HCT116 (cell line): Measurements from ENCODE around the gene CAPZB. TPM values are rescaled to one million over a fixed set of nuclear protein-coding genes. Genes with fewer than 3 reads are reported as not detected.

ENCODE experiments used
- ATAC-seq: fragments of 200-7000 bp; cut with Tn5 transposase; 2 replicates; pipeline ENCODE4 v1.9.1; 2020; ENCODE audit warnings: mild to moderate bottlenecking, moderate library complexity
- BruUV-seq: library from RNA; stranded (reverse); fragments of 400-500 nt; replicated peaks from 2 replicates; lab custom pipeline; 2021; lab: Mats Ljungman, UMichigan
- CTCF ChIA-PET: fragments of 300-600 bp; sonication (Branson Sonifier 250); formaldehyde crosslinking; loops from one replicate; lab custom pipeline; 2021; ENCODE audit warnings: antibody characterized with exemption; lab: Charles Lee
- POLR2A ChIA-PET: fragments of 300-600, 350-600 bp; sonication (Branson Sonifier 250); formaldehyde crosslinking; loops from one replicate; lab custom pipeline; 2021; ENCODE audit warnings: antibody characterized with exemption; lab: Charles Lee
- RAD21 ChIA-PET, 2 experiments: fragments of 300-600 bp; sonication (Branson Sonifier 250); formaldehyde crosslinking; loops; one replicate each; lab custom pipeline; 2023; ENCODE audit warnings: low total read pairs in 2 of 2; ENCODE audit not compliant: uncharacterized antibody in 2 of 2, unreplicated experiment in 2 of 2, low non-redundant PET in 1 of 2; lab: Charles Lee
- DNase-seq: peaks from one replicate; pipeline ENCODE4 v3.0.0-alpha.2; 2010; ENCODE audit warnings: low read depth, low spot score
- H2AFZ ChIP-seq: fragments of 200-600 bp; shearing (Covaris generic), sonication (generic); 2 replicates; pipeline ENCODE4 v1.6.1; 2017; ENCODE audit warnings: low read depth, mixed run types, mixed read lengths, antibody characterized with exemption, low read length; ENCODE audit not compliant: poor library complexity, severe bottlenecking
- H3K27ac ChIP-seq: 2 replicates; pipeline ENCODE4 v1.5.1; 2012; ENCODE audit warnings: low read depth, low read length
- H3K27me3 ChIP-seq: fragments of 200-600 bp; sonication (generic); 2 replicates; pipeline ENCODE4 v1.6.1; 2016; ENCODE audit warnings: mixed run types, low read length, mixed read lengths; ENCODE audit not compliant: insufficient read depth
- H3K36me3 ChIP-seq, 2 experiments: fragments of 200-500 bp in 1 of 2; fragments of 200-600 bp in 1 of 2; sonication (Bioruptor generic) in 1 of 2; sonication (generic) in 1 of 2; 2 replicates each; pipeline versions ENCODE4 v1.5.1 to v1.6.1; 2014 to 2016; ENCODE audit warnings: low read length in 2 of 2, inconsistent platforms in 1 of 2, mixed read lengths in 1 of 2, mixed run types in 1 of 2; ENCODE audit not compliant: insufficient read depth in 2 of 2, control insufficient read depth in 1 of 2
- H3K4me1 ChIP-seq, 2 experiments: fragments of 200-600 bp in 1 of 2; sonication (generic) in 1 of 2; 2 replicates each; pipeline versions ENCODE4 v1.5.1 to v1.6.1; 2012 to 2017; ENCODE audit warnings: low read length in 2 of 2, inconsistent platforms in 1 of 2, mild to moderate bottlenecking in 1 of 2, mixed read lengths in 1 of 2, mixed run types in 1 of 2, moderate library complexity in 1 of 2; ENCODE audit not compliant: insufficient read depth in 2 of 2, control insufficient read depth in 1 of 2
- H3K4me2 ChIP-seq: fragments of 200-600 bp; sonication (generic); 2 replicates; pipeline ENCODE4 v1.6.1; 2017; ENCODE audit warnings: mixed run types, low read length, mixed read lengths
- H3K4me3 ChIP-seq, 2 experiments: fragments of 200-600 bp in 1 of 2; sonication (generic) in 1 of 2; replicated peaks in 1 of 2; 2 replicates each; pipeline ENCODE4 v1.5.1; 2011 to 2016; ENCODE audit warnings: low read length in 2 of 2, control low read depth in 1 of 2, low read depth in 1 of 2, mild to moderate bottlenecking in 1 of 2, mixed read lengths in 1 of 2, mixed run types in 1 of 2
- H3K79me2 ChIP-seq: fragments of 200-600 bp; sonication (generic); 2 replicates; pipeline ENCODE4 v1.6.1; 2017; ENCODE audit warnings: mild to moderate bottlenecking, mixed run types, low read length, moderate library complexity, mixed read lengths; ENCODE audit not compliant: insufficient read depth
- H3K9ac ChIP-seq: fragments of 200-600 bp; sonication (generic); 2 replicates; pipeline ENCODE4 v1.6.1; 2016; ENCODE audit warnings: low read length, mixed read lengths
- H3K9me2 ChIP-seq: fragments of 200-600 bp; sonication (generic), shearing (Covaris generic); 2 replicates; pipeline ENCODE4 v1.6.1; 2017; ENCODE audit warnings: mixed run types, mild to moderate bottlenecking, moderate library complexity; ENCODE audit not compliant: insufficient read depth
- H3K9me3 ChIP-seq, 2 experiments: fragments of 200-500 bp in 1 of 2; fragments of 200-600 bp in 1 of 2; sonication (Bioruptor generic) in 1 of 2; sonication (generic) in 1 of 2; 2 replicates each; pipeline ENCODE4 v1.6.1; 2014 to 2017; ENCODE audit warnings: low read length in 2 of 2, mixed read lengths in 2 of 2, inconsistent platforms in 1 of 2, low read depth in 1 of 2, mild to moderate bottlenecking in 1 of 2, mixed run types in 1 of 2, moderate library complexity in 1 of 2; ENCODE audit not compliant: control insufficient read depth in 1 of 2, insufficient read depth in 1 of 2
- H4K20me1 ChIP-seq: fragments of 200-600 bp; sonication (generic), shearing (Covaris generic); 2 replicates; pipeline ENCODE4 v1.6.1; 2017; ENCODE audit warnings: mixed run types, mild to moderate bottlenecking, moderate library complexity; ENCODE audit not compliant: insufficient read depth
- CBX3 ChIP-seq: IDR thresholded peaks from 2 replicates; pipeline ENCODE4 v1.6.1; 2012; ENCODE audit warnings: low read depth
- CEBPB ChIP-seq: IDR thresholded peaks from 2 replicates; pipeline ENCODE4 v1.6.1; 2012; ENCODE audit warnings: low read depth
- ELF1 ChIP-seq: IDR thresholded peaks from 2 replicates; pipeline ENCODE4 v1.6.1; 2012; ENCODE audit warnings: low read depth, borderline replicate concordance
- FOSL1 ChIP-seq: IDR thresholded peaks from 2 replicates; pipeline ENCODE4 v1.6.1; 2012; ENCODE audit warnings: low read depth
- MAX ChIP-seq: IDR thresholded peaks from 2 replicates; pipeline ENCODE4 v1.6.1; 2012
- POLR2AphosphoS5 ChIP-seq: IDR thresholded peaks from 2 replicates; pipeline ENCODE4 v1.6.1; 2011; ENCODE audit warnings: mild to moderate bottlenecking, low read depth, low read length, moderate library complexity
- RAD21 ChIP-seq: IDR thresholded peaks from 2 replicates; pipeline ENCODE4 v1.6.1; 2012; ENCODE audit warnings: low read depth, mild to moderate bottlenecking
- REST ChIP-seq: IDR thresholded peaks from 2 replicates; pipeline ENCODE4 v1.6.1; 2012; ENCODE audit warnings: low read depth
- SIN3A ChIP-seq: IDR thresholded peaks from 2 replicates; pipeline ENCODE4 v1.6.1; 2012; ENCODE audit warnings: low read depth
- SP1 ChIP-seq: IDR thresholded peaks from 2 replicates; pipeline ENCODE4 v1.6.1; 2012; ENCODE audit warnings: low read depth
- ZBTB33 ChIP-seq: IDR thresholded peaks from 2 replicates; pipeline ENCODE4 v1.6.1; 2011; ENCODE audit warnings: mild to moderate bottlenecking, low read length, moderate library complexity; ENCODE audit not compliant: insufficient replicate concordance; ENCODE audit errors: extremely low read depth
- ZFX ChIP-seq: fragments of 450-650 bp; IDR thresholded peaks from 2 replicates; pipeline ENCODE4 v1.6.1; 2017
- intact Hi-C: fragments of 100-400 bp; cut with micrococcal nuclease; formaldehyde crosslinking; loops from 2 replicates; pipeline ENCODE4 v1.10.0; 2022
- total RNA-seq: library from RNA; stranded (reverse); gene quantifications from one replicate; pipeline ENCODE4 v1.2.1, GENCODE V29; 2021; ENCODE audit not compliant: unreplicated experiment

The CAPZB gene
- total RNA-seq, 1 experiment from 2014 or later, result 203 TPM

DNA sequence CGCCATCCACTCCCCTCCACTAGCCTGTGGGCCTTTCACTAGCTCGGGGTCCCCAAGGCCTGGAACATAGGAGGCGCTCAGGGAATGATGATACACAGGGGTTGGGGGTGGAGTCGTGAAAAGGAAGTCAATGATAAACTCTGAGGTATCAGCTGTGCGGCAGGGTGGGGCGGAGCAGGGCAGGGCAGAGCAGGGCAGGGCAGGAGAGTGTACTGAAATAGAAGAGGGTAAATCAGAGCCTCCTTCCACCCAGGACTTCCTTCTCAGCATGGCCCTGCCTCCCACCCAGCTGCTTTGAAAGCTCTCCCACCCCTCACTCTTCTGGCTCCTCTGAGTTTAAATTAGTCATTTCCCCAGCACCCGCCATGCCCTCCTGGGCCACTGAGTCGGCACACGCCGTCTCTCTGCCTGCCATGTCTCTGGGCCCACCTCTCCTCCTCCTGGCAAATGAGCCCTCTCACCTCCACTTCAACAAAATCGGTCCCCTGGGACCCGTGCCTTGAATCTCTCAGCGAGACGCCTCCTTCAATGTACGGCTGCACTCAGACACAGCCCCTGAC lies 16.9 kb downstream of the CAPZB start:
- Histone ChIP-seq H3K4me1 (peaks cover 22 to 32% of the 10 kb centered on the region in 2 experiments), H3K9me2 (no peaks in the 10 kb centered on the region), H3K36me3 (no peaks in the 10 kb centered on the region; a peak in 2 of 4 replicates), H4K20me1 (peaks cover 15% of the 10 kb centered on the region; the same call in 1 of the 2 replicates), H3K9ac (peak overlapping the region; percentile 38; the same call in 1 of the 2 replicates)
- CTCF ChIA-PET, result no interaction called here
- no TSS peak for BruUV-seq
- peak; percentile 37; the same call in 1 of the 2 replicates for TF ChIP-seq RAD21
- TF ChIP-seq POLR2AphosphoS5, result peak; percentile 21; the same call in 1 of the 2 replicates
- no peak for TF ChIP-seq FOSL1
- TF ChIP-seq, all 23 proteins: peak for 2
- peak overlapping the region in 1 of 2 experiments; percentile 23; a peak in 1 of 4 replicates for H3K4me3 ChIP-seq
- ATAC-seq (peak; percentile 73), DNase-seq (no peak)
- H3K27ac ChIP-seq, result peak overlapping the region; percentile 67
- RAD21 ChIA-PET, result no interaction called here
- H2AFZ ChIP-seq, result no peak overlapping the region
- peak overlapping the region; percentile 66 for H3K4me2 ChIP-seq
- POLR2A ChIA-PET, result interaction anchor here (1.2 kb wide), 1 partner anchor 17 kb away, joined by 4 read pairs; the partner anchor contains the start of gene CAPZB
- no peaks in the 10 kb centered on the region for H3K9me3 ChIP-seq
- no peaks in the 10 kb centered on the region for H3K27me3 ChIP-seq
- H3K79me2 ChIP-seq, result peaks cover 92% of the 10 kb centered on the region
- intact Hi-C loops, result no loop called here

DNA sequence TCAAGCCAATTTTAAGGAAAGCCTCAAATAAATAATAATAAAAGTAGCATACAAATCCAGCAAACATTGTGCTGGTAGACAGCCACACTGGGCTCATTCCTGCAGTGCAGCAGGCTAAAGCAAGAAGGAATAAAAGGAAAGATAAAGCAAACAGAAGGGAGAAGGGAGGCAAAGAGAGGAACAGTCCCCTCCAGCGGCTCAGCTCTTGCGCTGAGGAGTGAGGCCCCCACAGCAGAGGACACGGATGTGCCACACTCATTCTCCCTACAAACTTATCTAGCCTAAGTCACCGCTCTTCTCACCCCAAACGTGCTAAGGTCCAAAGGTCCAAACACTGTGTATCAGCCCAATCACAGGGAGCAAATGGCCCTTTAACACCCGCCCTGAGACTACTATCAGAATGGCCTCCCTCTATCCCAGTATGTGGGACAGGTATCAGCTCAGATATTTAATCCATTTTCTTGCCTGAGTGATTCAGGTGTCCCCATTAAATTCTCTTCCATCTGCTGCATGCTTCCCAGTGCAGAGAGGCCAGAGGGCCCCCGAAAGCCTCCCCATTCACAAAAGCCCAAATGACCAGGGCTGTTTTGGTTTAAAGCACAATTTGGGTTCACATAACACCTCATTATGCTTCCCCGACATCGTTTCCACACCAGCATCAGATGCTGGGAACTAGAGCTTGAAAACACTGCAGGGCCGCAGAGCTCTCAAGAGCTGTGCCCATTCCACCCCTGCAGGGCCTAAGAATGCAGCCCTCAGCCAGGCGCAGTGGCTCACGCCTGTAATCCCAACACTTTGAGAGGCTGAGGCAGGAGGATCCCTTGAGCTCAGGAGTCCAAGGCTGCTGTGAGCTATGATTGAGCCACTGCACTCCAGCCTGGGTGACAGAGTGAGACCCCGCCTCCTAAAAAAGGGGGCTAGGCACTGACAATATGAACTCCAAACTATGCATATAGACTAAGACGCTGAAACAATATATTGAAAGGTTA lies 17.8 kb downstream of the CAPZB start:
- intact Hi-C loops, result no loop called here
- no peaks in the 10 kb centered on the region for H3K9me3 ChIP-seq
- no peak overlapping the region for H3K4me3 ChIP-seq
- H3K27me3 ChIP-seq, result no peaks in the 10 kb centered on the region
- H3K79me2 ChIP-seq, result peaks cover 94% of the 10 kb centered on the region
- no peaks in the 10 kb centered on the region; a peak in 2 of 4 replicates for H3K36me3 ChIP-seq
- RAD21 ChIA-PET, result no interaction called here
- CTCF ChIA-PET, result no interaction called here
- no peak overlapping the region for H3K27ac ChIP-seq
- peaks cover 22 to 32% of the 10 kb centered on the region in 2 experiments for H3K4me1 ChIP-seq
- DNase-seq (no peak), ATAC-seq (no peak)
- H4K20me1 ChIP-seq, result peaks cover 14% of the 10 kb centered on the region; the same call in 1 of the 2 replicates
- no peak overlapping the region for H2AFZ ChIP-seq
- BruUV-seq, result no TSS peak
- H3K4me2 ChIP-seq, result no peak overlapping the region
- POLR2A ChIA-PET, result no interaction called here
- no peaks in the 10 kb centered on the region for H3K9me2 ChIP-seq
- H3K9ac ChIP-seq, result no peak overlapping the region
- no peak for TF ChIP-seq SP1
- TF ChIP-seq SIN3A, result no peak
- no peak for TF ChIP-seq ZFX
- TF ChIP-seq ELF1, result no peak
- no peak for TF ChIP-seq CEBPB
- no peak for TF ChIP-seq REST
- TF ChIP-seq ZBTB33, result no peak
- no peak for TF ChIP-seq MAX
- no peak for TF ChIP-seq RAD21
- no peak for TF ChIP-seq CBX3
